Naive thymus-derived CD4-positive, alpha-beta T cell (primary cell): ENCODE results near the gene ULK2. TPM values are rescaled to one million over a fixed set of nuclear protein-coding genes. Genes with fewer than 3 reads are reported as not detected.
A peak's percentile ranks its signal among the peaks of the same experiment; 100 is the strongest.

ENCODE experiments used
- ATAC-seq: fragments of 150-1000 bp; cut with Tn5 transposase; 2 replicates; pipeline ENCODE4 v1.10.0; 2021; ENCODE audit warnings: mild to moderate bottlenecking, moderate library complexity
- CTCF ChIA-PET: fragments of 350-600 bp; sonication (Branson Sonifier 250); formaldehyde crosslinking; loops from one replicate; lab custom pipeline; 2021; ENCODE audit warnings: antibody characterized with exemption; lab: Charles Lee
- POLR2A ChIA-PET: fragments of 350-600 bp; sonication (Branson Sonifier 250); formaldehyde crosslinking; loops from one replicate; lab custom pipeline; 2021; ENCODE audit warnings: antibody characterized with exemption, inconsistent platforms; lab: Charles Lee
- DNase-seq, 9 donors: peaks; one replicate each; pipeline versions ENCODE4 v3.0.0 to v3.0.0-alpha.2; 2020 to 2022; ENCODE audit warnings: mixed read lengths in 1 of 9
- H3K27ac ChIP-seq: one replicate; pipeline ENCODE4 v1.7.0; 2013; ENCODE audit warnings: mild to moderate bottlenecking, low read depth, low read length, moderate library complexity
- H3K27me3 ChIP-seq, 2 donors: one replicate each; pipeline ENCODE4 v1.7.0; 2013; ENCODE audit warnings: low read length in 2 of 2, mild to moderate bottlenecking in 2 of 2, moderate library complexity in 2 of 2; ENCODE audit not compliant: control insufficient read depth in 2 of 2, insufficient read depth in 2 of 2
- H3K36me3 ChIP-seq, 3 experiments: 1 replicate in 2 of 3; 2 replicates in 1 of 3; pipeline ENCODE4 v1.7.0; 2013; ENCODE audit warnings: low read length in 3 of 3, mild to moderate bottlenecking in 3 of 3, moderate library complexity in 1 of 3; ENCODE audit not compliant: insufficient read depth in 3 of 3, control insufficient read depth in 2 of 3
- H3K4me1 ChIP-seq, 2 donors: one replicate each; pipeline ENCODE4 v1.7.0; 2013; ENCODE audit warnings: low read length in 2 of 2, mild to moderate bottlenecking in 2 of 2, moderate library complexity in 1 of 2; ENCODE audit not compliant: control insufficient read depth in 2 of 2, insufficient read depth in 2 of 2
- H3K4me3 ChIP-seq: 2 replicates; pipeline ENCODE4 v1.7.0; 2013; ENCODE audit warnings: mild to moderate bottlenecking, low read length
- H3K9me3 ChIP-seq, 3 experiments: 1 replicate in 2 of 3; 2 replicates in 1 of 3; pipeline ENCODE4 v1.7.0; 2013; ENCODE audit warnings: low read length in 3 of 3; ENCODE audit not compliant: control insufficient read depth in 2 of 3
- H3K27ac Mint-ChIP-seq, 9 donors: one replicate each; pipeline ENCODE4 v1.8.0; 2020 to 2022; ENCODE audit warnings: mixed read lengths in 9 of 9, mild to moderate bottlenecking in 8 of 9, moderate library complexity in 5 of 9, inconsistent platforms in 2 of 9
- H3K27me3 Mint-ChIP-seq, 5 donors: one replicate each; pipeline ENCODE4 v1.8.0; 2021 to 2022; ENCODE audit warnings: mixed read lengths in 5 of 5, mild to moderate bottlenecking in 1 of 5
- H3K36me3 Mint-ChIP-seq, 5 donors: one replicate each; pipeline ENCODE4 v1.8.0; 2020 to 2022; ENCODE audit warnings: mixed read lengths in 5 of 5, mild to moderate bottlenecking in 3 of 5, inconsistent platforms in 1 of 5
- H3K4me1 Mint-ChIP-seq, 7 donors: one replicate each; pipeline ENCODE4 v1.8.0; 2020 to 2022; ENCODE audit warnings: mixed read lengths in 7 of 7, mild to moderate bottlenecking in 3 of 7, inconsistent platforms in 1 of 7
- H3K4me3 Mint-ChIP-seq, 10 donors: one replicate each; pipeline ENCODE4 v1.8.0; 2020 to 2022; ENCODE audit warnings: mild to moderate bottlenecking in 10 of 10, mixed read lengths in 10 of 10, moderate library complexity in 6 of 10, inconsistent platforms in 2 of 10
- H3K9me3 Mint-ChIP-seq, 11 donors: one replicate each; pipeline ENCODE4 v1.8.0; 2020 to 2022; ENCODE audit warnings: mixed read lengths in 11 of 11, mild to moderate bottlenecking in 4 of 11, inconsistent platforms in 1 of 11, moderate library complexity in 1 of 11
- intact Hi-C, 2 donors: fragments of 100-400 bp; cut with micrococcal nuclease; formaldehyde crosslinking; loops; one replicate each; pipeline ENCODE4 v1.15.1; 2023
- polyA plus RNA-seq, 2 donors: library from polyadenylated mRNA; unstranded; fragments of 300-500 nt; fragmentation: Illumina TruSeq; gene quantifications; one replicate each; pipeline ENCODE4 v1.2.3, GENCODE V29; 2021
- total RNA-seq, 6 experiments: library from RNA in 5 of 6; stranded (reverse) in 5 of 6; gene quantifications; 1 replicate in 5 of 6; 2 replicates in 1 of 6; pipeline ENCODE4 v1.2.3 and lab custom pipeline; 2021 to 2026

ULK2 gene
- total and polyA plus RNA-seq, 7 experiments from 2014 or later, result 7.3 to 21.2 (median 14.3) TPM

DNA sequence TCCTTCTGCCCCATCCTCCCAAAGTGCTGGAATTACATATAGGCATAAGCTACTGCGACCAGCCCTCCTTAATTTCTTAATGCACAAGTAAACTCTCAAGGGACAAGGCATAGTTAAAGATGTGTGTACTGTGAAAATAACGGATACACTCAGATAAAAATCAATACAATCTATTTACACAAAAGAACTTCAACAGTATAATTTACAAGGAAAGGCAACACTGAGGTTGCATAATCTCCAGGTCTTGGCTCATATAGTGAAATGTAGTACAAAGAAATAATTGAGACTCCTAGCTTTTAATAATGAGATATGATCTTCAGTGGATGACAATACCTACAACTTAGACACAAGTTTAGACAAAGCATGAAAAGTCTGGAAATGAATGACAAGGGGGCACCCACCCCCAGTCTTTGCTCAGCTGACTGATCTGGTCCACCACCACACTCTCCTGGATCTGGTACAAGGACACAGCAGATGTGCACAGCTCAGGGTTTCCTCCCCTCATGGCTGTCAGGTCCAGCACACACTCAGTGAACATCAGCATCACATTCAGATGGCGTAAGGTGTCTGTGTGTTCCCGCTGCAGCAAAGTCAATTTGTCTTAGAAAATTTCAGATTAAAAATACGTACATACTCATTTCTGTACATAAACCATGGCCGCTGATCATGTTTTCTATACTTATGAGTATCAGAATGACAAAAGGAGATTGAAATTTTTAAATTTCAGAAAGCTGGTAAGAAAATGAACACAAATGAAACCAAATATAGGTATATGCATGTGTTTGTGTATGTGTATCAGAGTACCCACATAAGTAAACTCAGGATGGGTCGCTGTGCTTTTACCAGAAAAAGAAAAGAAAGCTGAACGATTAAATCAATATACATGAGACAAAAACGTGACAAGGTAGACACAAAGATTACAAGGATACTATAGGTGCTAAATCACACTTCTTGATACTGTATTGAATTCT is 86.0 kb downstream of the ULK2 start:
- POLR2A ChIA-PET, result interaction anchor here (0.6 kb wide), 1 partner anchor 363 kb away, joined by 3 read pairs; no protein-coding TSS in a partner anchor
- Histone ChIP-seq H3K27me3 (no peaks in the 10 kb centered on the region), H3K9me3 (no peaks in the 10 kb centered on the region), H3K36me3 (peaks cover 0 to 21% (median 3%) of the 10 kb centered on the region in 3 experiments), H3K4me1 (no peaks in the 10 kb centered on the region), H3K4me3 (no peak overlapping the region), H3K27ac (no peak overlapping the region)
- intact Hi-C loops, result loop anchor here in 1 of 2 donors (2.0 kb wide), 1 partner anchor 15 kb away; no protein-coding TSS in a partner anchor
- ATAC-seq (no peak), DNase-seq (no peak)
- Mint-ChIP-seq H3K27ac (peak overlapping the region in 3 of 9 donors; percentile 14 to 64 (median 28)), H3K4me3 (no peak overlapping the region), H3K36me3 (peaks cover 3 to 43% (median 24%) of the 10 kb centered on the region in 5 donors), H3K9me3 (no peaks in the 10 kb centered on the region), H3K27me3 (no peaks in the 10 kb centered on the region), H3K4me1 (peaks cover 0 to 2% (median 0%) of the 10 kb centered on the region in 7 donors)
- CTCF ChIA-PET, result no interaction called here

DNA sequence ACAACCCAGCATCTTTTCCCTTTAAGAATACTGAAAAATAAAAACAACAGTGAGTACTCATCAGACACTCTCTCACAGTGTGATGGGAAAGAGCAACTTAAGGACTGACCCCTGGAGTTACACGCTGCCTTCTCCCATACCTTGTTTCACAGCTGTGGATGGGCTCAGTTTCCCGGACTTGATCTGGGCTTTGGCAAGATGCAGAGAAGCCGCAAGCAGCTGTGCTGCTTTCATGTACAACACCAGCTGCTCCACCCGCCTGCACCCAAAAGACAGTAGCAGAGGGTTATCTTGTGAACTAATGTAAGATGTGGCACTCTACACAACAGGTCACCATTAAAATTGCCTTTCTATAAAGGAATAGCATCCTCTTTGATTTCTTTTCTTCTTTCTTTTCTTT is 86.9 kb downstream of the ULK2 start:
- peaks cover 0 to 29% (median 3%) of the 10 kb centered on the region in 3 experiments for H3K36me3 ChIP-seq
- Mint-ChIP-seq H3K9me3 (no peaks in the 10 kb centered on the region), H3K36me3 (peaks cover 4 to 47% (median 29%) of the 10 kb centered on the region in 5 donors), H3K27me3 (no peaks in the 10 kb centered on the region), H3K4me3 (no peak overlapping the region), H3K4me1 (peaks cover 0 to 10% (median 6%) of the 10 kb centered on the region in 7 donors), H3K27ac (peak overlapping the region in 2 of 9 donors; percentile 25 to 47)
- H3K27me3 ChIP-seq, result no peaks in the 10 kb centered on the region
- H3K4me1 ChIP-seq, result no peaks in the 10 kb centered on the region
- DNase-seq (no peak), ATAC-seq (no peak)
- POLR2A ChIA-PET, result interaction anchor here (0.5 to 0.6 kb wide), 3 partner anchors 52 to 384 kb away, joined by 3 read pairs; no protein-coding TSS in a partner anchor
- no peaks in the 10 kb centered on the region for H3K9me3 ChIP-seq
- CTCF ChIA-PET, result interaction anchor here (1.5 kb wide), 1 partner anchor 9 kb away, joined by 4 read pairs; no protein-coding TSS in a partner anchor
- intact Hi-C loops, result loop anchor here in 1 of 2 donors (2.0 kb wide), 1 partner anchor 16 kb away; no protein-coding TSS in a partner anchor
- H3K4me3 ChIP-seq, result no peak overlapping the region
- no peak overlapping the region for H3K27ac ChIP-seq

DNA sequence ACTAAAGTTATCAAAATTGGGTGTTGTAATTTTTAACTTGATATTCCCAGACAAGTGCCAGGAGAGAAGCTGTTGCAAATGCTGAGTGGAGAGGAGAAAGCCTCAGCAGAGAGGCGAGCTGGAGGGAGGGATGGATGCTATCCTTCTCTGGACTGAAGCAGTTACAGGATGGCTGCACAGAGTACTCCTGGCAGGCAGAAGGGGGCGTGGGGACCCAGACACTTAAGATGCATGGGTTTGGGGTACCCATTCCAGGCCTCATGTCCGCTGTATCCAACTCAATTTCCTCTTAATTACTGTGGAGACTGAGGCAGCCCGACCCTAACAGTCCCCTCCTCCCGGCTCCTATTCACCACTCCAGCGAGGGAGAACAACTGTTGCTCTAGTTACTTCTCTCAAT is 94.2 kb downstream of the ULK2 start:
- no peak for DNase-seq
- intact Hi-C loops, result loop anchor here in 1 of 2 donors (5.0 kb wide), 1 partner anchor 396 kb away; the partner anchor contains the start of gene MAPK7

DNA sequence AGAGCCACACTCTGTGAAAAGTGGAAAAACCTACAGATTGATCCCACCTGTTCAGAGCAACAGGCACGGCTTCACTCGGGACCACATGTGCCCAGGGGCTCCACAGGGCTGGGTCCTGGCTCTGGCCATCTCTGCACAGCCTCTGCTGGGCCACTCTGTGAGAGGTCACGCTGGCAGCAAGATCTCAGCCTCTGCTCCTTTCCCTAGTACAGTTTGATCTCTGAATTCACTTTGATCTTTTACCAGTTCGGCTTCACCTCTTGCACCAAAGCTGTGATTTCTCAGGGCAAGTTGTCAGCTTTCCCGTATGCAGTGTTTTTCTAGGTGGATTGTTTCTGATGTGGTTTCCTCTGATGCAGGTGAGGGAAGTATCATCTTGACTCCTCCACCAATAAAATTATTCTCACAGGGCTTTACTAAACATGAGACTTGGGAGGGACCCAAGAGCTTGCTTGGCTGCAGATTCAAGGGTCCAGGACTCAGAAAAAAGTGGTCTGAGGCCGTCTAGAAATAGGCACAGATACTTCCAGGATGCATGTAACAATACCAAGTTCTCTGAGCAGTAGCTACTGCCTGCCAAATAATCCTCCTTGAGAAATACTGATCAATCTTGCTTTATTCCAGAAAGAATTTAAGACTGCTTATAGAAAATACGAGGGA is 95.6 kb downstream of the ULK2 start:
- Histone ChIP-seq H3K27ac (peak overlapping the region; percentile 70), H3K27me3 (no peaks in the 10 kb centered on the region), H3K36me3 (peaks cover 0 to 9% (median 0%) of the 10 kb centered on the region in 3 experiments), H3K4me3 (peak overlapping the region; percentile 58), H3K4me1 (peaks cover 14 to 72% of the 10 kb centered on the region in 2 donors), H3K9me3 (no peaks in the 10 kb centered on the region)
- intact Hi-C loops, result loop anchor here in 1 of 2 donors (5.0 kb wide), 1 partner anchor 395 kb away; the partner anchor contains the start of gene MAPK7
- Mint-ChIP-seq H3K27me3 (no peaks in the 10 kb centered on the region), H3K4me1 (peaks cover 27 to 97% (median 85%) of the 10 kb centered on the region in 7 donors), H3K36me3 (peaks cover 4 to 25% (median 10%) of the 10 kb centered on the region in 5 donors), H3K9me3 (no peaks in the 10 kb centered on the region), H3K27ac (peak overlapping the region; percentile 68 to 99 (median 97)), H3K4me3 (peak overlapping the region; percentile 53 to 86 (median 75))
- ChIA-PET POLR2A (interaction anchor here (1.0 to 3.5 kb wide), 9 partner anchors 9 to 263 kb away, joined by 3 to 17 read pairs (median 5); partner anchors contain the start of genes AKAP10, ALDH3A2 and ULK2), CTCF (interaction anchor here (1.0 to 4.0 kb wide), 6 partner anchors 8 to 259 kb away, joined by 3 to 37 read pairs (median 6); no protein-coding TSS in a partner anchor)
- DNase-seq (peak in 7 of 9 donors; percentile 79 to 93 (median 91)), ATAC-seq (peak; percentile 95)

More for the DNA sequence above, 94.2 kb downstream of the ULK2 start:
- Histone ChIP-seq H3K36me3 (peaks cover 0 to 15% (median 0%) of the 10 kb centered on the region in 3 experiments), H3K4me1 (peaks cover 14 to 59% of the 10 kb centered on the region in 2 donors), H3K9me3 (no peaks in the 10 kb centered on the region), H3K27ac (peak overlapping the region; percentile 46), H3K4me3 (no peak overlapping the region), H3K27me3 (no peaks in the 10 kb centered on the region)
- no peaks in the 10 kb centered on the region for H3K27me3 Mint-ChIP-seq
- peak overlapping the region in 6 of 10 donors; percentile 23 to 86 (median 66) for H3K4me3 Mint-ChIP-seq
- ChIA-PET POLR2A (no interaction called here), CTCF (interaction anchor here (1.2 to 4.0 kb wide), 4 partner anchors 9 to 260 kb away, joined by 3 to 37 read pairs (median 9); no protein-coding TSS in a partner anchor)
- ATAC-seq, result no peak
- peaks cover 4 to 35% (median 21%) of the 10 kb centered on the region in 5 donors for H3K36me3 Mint-ChIP-seq
- peak overlapping the region in 8 of 9 donors; percentile 92 to 99 (median 97) for H3K27ac Mint-ChIP-seq
- H3K9me3 Mint-ChIP-seq, result no peaks in the 10 kb centered on the region
- H3K4me1 Mint-ChIP-seq, result peaks cover 21 to 83% (median 72%) of the 10 kb centered on the region in 7 donors

DNA sequence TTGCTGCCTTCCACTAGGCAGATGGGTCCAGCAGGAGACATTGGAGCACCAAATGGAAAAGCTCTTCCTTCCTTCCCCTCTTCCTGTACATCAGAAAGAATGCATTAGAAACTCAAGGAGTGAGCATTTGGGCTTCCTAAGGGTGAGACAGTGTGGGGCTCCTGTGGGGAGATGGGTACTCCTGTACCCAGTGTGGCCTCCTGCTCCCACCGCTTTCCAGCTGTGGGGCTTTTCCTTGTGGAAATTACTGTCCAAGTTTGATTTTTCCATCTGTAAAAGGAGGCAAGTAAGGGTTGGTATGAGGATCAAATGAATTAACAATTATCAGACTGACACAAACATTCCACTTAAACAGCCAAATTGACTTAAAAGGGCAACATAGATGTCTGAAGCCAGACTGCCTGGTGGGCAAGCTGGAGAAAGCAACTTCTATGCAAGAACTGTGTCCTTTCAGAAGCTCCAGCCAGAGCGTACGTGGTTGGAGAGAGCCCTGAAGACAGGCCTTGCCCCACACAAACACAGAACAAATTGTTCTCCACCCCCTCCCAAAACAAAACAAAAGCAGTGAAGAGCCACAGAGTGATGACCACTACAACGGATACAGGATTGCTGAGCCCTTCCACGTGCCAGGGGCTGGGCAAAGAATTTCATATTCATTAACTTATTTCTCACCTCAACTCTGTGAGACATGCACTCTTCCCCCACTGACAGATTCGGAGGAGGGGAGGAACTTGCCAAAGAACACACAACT is 96.6 kb downstream of the ULK2 start:
- DNase-seq, result no peak

More for the DNA sequence above, 96.6 kb downstream of the ULK2 start:
- intact Hi-C loops, result loop anchor here in 1 of 2 donors (5.0 kb wide), 1 partner anchor 394 kb away; the partner anchor contains the start of gene MAPK7
- Mint-ChIP-seq H3K9me3 (no peaks in the 10 kb centered on the region), H3K36me3 (peaks cover 0 to 17% (median 6%) of the 10 kb centered on the region in 5 donors), H3K4me1 (peaks cover 32 to 98% (median 85%) of the 10 kb centered on the region in 7 donors), H3K27ac (peak overlapping the region; percentile 68 to 99 (median 97)), H3K4me3 (peak overlapping the region; percentile 53 to 86 (median 75)), H3K27me3 (no peaks in the 10 kb centered on the region)
- POLR2A ChIA-PET, result interaction anchor here (0.6 to 3.5 kb wide), 6 partner anchors 8 to 306 kb away, joined by 3 to 17 read pairs (median 4); partner anchors contain the start of genes ALDH3A2 and ULK2
- ATAC-seq, result no peak
- peaks cover 14 to 77% of the 10 kb centered on the region in 2 donors for H3K4me1 ChIP-seq
- H3K36me3 ChIP-seq, result peaks cover 0 to 2% (median 0%) of the 10 kb centered on the region in 3 experiments
- H3K4me3 ChIP-seq, result peak overlapping the region; percentile 58
- CTCF ChIA-PET, result interaction anchor here (1.3 to 4.0 kb wide), 5 partner anchors 9 to 258 kb away, joined by 4 to 37 read pairs (median 7); no protein-coding TSS in a partner anchor
- peak overlapping the region; percentile 70 for H3K27ac ChIP-seq
- H3K9me3 ChIP-seq, result no peaks in the 10 kb centered on the region
- H3K27me3 ChIP-seq, result no peaks in the 10 kb centered on the region
